ENCODE results near the gene OCSTAMP. TPM values are rescaled to one million over a fixed set of nuclear protein-coding genes. Genes with fewer than 3 reads are reported as not detected.

Gene OCSTAMP
- total RNA-seq, 3 donors from 2014 or later: 0.32 TPM; not detected in 2

- intact Hi-C loops (cut with DNase I; ENCODE audit: low total_unique reads): no loop called here
Observed at GRCh38 chr20:46562373-46563169, 12.1 kb upstream of the OCSTAMP start.

DNA sequence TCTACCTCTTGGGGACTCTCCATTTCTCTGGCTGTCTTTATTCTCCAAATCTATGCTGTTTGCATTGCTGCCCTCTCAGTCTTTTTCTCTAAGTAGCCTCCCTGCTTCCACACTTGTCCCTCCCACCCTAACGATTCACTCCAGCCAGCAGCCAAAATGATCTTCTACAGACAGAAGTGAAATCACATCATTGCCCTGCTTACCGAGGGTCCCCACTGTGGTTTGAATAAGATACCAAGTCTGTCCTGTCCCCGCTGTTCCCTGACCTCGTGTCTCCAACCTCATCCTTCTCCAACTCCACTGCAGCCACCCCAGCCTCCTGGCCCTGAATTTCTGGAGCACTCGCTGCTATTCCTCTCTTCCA is 11.5 kb upstream of the OCSTAMP start:
- DNase-seq (ENCODE audit: low spot score in 2 of 2): no peak
- H3K36me3 ChIP-seq: no peaks in the 10 kb centered on the region
- peak overlapping the region; percentile 15 to 33 for H3K27ac ChIP-seq
- H3K9me3 ChIP-seq: no peaks in the 10 kb centered on the region
- H3K4me1 ChIP-seq: no peaks in the 10 kb centered on the region
- H3K27me3 ChIP-seq: no peaks in the 10 kb centered on the region
- intact Hi-C loops (cut with DNase I; ENCODE audit: low total_unique reads): no loop called here
- peak overlapping the region; percentile 35 to 56 (median 36) for H3K4me3 ChIP-seq
- TF ChIP-seq POLR2A (IDR thresholded peaks at IDR 0.05) (no peak), POLR2AphosphoS5 (IDR thresholded peaks at IDR 0.05) (no peak)
- TF ChIP-seq, protein P1, sequence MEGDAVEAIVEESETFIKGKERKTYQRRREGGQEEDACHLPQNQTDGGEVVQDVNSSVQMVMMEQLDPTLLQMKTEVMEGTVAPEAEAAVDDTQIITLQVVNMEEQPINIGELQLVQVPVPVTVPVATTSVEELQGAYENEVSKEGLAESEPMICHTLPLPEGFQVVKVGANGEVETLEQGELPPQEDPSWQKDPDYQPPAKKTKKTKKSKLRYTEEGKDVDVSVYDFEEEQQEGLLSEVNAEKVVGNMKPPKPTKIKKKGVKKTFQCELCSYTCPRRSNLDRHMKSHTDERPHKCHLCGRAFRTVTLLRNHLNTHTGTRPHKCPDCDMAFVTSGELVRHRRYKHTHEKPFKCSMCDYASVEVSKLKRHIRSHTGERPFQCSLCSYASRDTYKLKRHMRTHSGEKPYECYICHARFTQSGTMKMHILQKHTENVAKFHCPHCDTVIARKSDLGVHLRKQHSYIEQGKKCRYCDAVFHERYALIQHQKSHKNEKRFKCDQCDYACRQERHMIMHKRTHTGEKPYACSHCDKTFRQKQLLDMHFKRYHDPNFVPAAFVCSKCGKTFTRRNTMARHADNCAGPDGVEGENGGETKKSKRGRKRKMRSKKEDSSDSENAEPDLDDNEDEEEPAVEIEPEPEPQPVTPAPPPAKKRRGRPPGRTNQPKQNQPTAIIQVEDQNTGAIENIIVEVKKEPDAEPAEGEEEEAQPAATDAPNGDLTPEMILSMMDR (IDR thresholded peaks at IDR 0.05): no peak

More at GRCh38 chr20:46562373-46563169, 12.1 kb upstream of the OCSTAMP start:
- H3K9me3 ChIP-seq: no peaks in the 10 kb centered on the region
- peak overlapping the region; percentile 35 to 56 (median 36) for H3K4me3 ChIP-seq
- H3K27me3 ChIP-seq: no peaks in the 10 kb centered on the region
- no peaks in the 10 kb centered on the region for H3K36me3 ChIP-seq
- TF ChIP-seq POLR2AphosphoS5 (IDR thresholded peaks at IDR 0.05) (no peak), POLR2A (IDR thresholded peaks at IDR 0.05) (no peak)
- TF ChIP-seq, protein P1 (IDR thresholded peaks at IDR 0.05): peak; percentile 76 to 84 (median 80)
- peak overlapping the region; percentile 15 to 33 for H3K27ac ChIP-seq
- H3K4me1 ChIP-seq: no peaks in the 10 kb centered on the region
- DNase-seq (ENCODE audit: low spot score in 2 of 2): peak; percentile 47 to 64

DNA sequence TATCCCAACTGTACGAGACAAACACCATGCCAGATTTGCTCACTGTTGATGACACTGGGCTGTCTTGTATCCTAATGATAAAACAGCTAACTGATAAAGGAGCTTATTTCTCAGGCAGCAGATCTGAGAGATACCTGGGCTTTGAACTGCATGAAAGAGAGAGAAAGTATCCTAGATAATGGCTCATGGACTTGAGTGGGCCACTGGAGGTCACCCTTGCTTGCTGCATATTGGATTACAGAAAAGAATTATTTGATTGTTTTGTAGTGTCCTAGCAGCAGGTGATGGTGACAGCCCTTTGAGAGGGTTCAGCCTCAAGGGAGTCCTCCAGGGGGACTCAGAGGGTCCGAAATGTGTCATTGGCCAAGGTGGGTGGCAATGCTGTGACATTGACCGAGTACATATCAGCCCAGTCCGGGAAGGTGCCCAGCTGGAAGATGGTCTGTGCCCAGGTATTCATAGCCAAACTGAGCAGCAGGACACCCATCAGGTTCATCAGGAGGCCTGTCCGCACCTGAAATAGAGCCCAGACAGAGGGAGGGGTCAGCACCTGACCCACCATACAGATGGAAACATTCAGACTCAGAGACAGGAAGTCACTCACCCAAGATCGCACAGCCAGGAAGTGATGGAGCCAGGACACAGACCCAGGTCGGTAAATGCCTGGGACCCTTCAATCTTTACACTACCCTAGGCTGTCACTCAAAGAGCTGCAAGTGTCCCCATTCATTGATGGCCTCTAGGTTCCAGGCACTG is 9.4 kb upstream of the OCSTAMP start:
- Histone ChIP-seq H3K27ac (no peak overlapping the region), H3K9me3 (no peaks in the 10 kb centered on the region), H3K4me3 (no peak overlapping the region), H3K36me3 (no peaks in the 10 kb centered on the region), H3K27me3 (no peaks in the 10 kb centered on the region), H3K4me1 (no peaks in the 10 kb centered on the region)
- intact Hi-C loops (cut with DNase I; ENCODE audit: low total_unique reads): no loop called here
- no peak for DNase-seq (ENCODE audit: low spot score in 2 of 2)
- TF ChIP-seq POLR2AphosphoS5 (IDR thresholded peaks at IDR 0.05) (no peak), POLR2A (IDR thresholded peaks at IDR 0.05) (no peak)
- TF ChIP-seq, protein P1 (IDR thresholded peaks at IDR 0.05): no peak

DNA sequence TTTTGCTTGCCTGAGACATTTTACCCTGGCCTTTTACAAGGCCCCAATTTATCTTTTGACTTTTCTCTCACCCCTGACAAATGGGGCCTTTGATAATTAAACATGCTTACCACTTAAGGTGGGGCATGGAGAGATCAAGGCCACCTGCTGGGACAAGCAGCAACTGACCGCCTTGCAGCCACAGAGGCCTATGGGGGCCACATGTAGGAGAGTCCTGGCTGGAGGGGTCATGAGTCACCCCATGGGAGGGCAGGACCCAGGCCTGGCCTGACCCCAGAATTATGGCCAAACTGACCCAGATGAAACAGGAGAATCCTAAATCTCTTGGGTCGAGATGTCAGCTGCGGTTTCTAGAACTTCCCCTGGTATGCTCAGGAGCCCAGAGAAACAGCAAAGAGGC is 8.5 kb upstream of the OCSTAMP start:
- intact Hi-C loops (cut with DNase I; ENCODE audit: low total_unique reads): no loop called here
- no peaks in the 10 kb centered on the region for H3K9me3 ChIP-seq
- H3K36me3 ChIP-seq: no peaks in the 10 kb centered on the region
- no peak for TF ChIP-seq POLR2AphosphoS5 (IDR thresholded peaks at IDR 0.05)
- TF ChIP-seq, protein P1 (IDR thresholded peaks at IDR 0.05): no peak
- no peak for TF ChIP-seq POLR2A (IDR thresholded peaks at IDR 0.05)
- no peaks in the 10 kb centered on the region for H3K4me1 ChIP-seq
- H3K27ac ChIP-seq: no peak overlapping the region
- no peaks in the 10 kb centered on the region for H3K27me3 ChIP-seq
- DNase-seq (ENCODE audit: low spot score in 2 of 2): no peak
- no peak overlapping the region for H3K4me3 ChIP-seq

DNA sequence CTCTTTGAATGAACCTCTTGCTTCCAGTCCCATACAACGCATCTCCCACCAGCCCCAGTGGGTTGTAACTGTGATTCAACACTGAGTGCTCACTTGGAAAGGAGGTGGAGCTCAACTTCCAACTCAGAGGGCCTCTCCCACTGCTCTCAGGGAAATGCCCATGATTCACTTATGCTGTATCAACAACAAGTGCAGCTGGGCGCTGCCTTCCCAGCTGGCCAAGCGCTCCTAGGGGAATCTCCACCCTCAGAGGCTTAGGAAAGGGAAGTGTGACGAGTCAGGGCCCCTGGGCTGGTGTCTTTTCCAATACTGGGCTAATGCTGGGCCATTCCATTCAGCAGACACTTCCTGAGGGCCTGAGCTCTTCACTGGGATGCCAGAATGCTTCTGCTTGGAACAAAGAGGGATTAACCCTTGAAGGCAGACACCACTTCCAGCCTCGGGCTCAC is 8.1 kb upstream of the OCSTAMP start:
- Histone ChIP-seq H3K27me3 (no peaks in the 10 kb centered on the region), H3K9me3 (no peaks in the 10 kb centered on the region), H3K4me3 (no peak overlapping the region), H3K36me3 (no peaks in the 10 kb centered on the region), H3K27ac (no peak overlapping the region), H3K4me1 (no peaks in the 10 kb centered on the region)
- DNase-seq (ENCODE audit: low spot score in 2 of 2): no peak
- intact Hi-C loops (cut with DNase I; ENCODE audit: low total_unique reads): no loop called here
- TF ChIP-seq POLR2A (IDR thresholded peaks at IDR 0.05): no peak
- TF ChIP-seq, protein P1 (IDR thresholded peaks at IDR 0.05): no peak
- no peak for TF ChIP-seq POLR2AphosphoS5 (IDR thresholded peaks at IDR 0.05)
